ENCODE results near the gene WFDC1.

DNA sequence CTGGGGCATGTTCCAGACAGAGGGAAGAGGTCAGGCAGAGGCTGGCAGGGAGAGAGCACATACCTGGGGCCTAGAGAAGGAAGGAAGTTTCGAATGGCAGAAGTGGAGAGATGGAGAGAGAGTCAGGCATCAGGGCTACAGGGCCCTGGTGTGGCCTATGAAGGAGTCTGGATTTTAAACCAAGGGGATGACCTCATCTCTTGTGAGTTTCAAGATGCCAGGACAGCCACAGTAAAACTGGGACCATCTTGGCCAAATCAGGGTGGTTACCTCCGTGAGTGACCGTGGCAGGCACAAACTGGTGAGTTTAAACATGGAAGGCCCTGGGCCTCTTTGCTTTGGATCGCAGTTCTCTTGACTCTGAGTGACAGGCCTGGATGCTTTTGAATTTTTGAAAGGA is 66.1 kb downstream of the WFDC1 start:
- no peak for TF ChIP-seq LEF1 (IDR thresholded peaks at IDR 0.05; ENCODE audit: borderline replicate concordance)
- no peak for TF ChIP-seq FOXM1 (IDR thresholded peaks at IDR 0.05; ENCODE audit: borderline replicate concordance)
- TF ChIP-seq ELF4 (IDR thresholded peaks at IDR 0.05), result no peak
- TF ChIP-seq L3MBTL2 (conservative IDR thresholded peaks at IDR 0.05), result no peak
- no peak for TF ChIP-seq FOXK2 (IDR thresholded peaks at IDR 0.05)
- no peak for TF ChIP-seq ZNF384 (IDR thresholded peaks at IDR 0.05)
- no peak for TF ChIP-seq SUZ12 (IDR thresholded peaks at IDR 0.05)
- no peak for TF ChIP-seq BHLHE40 (IDR thresholded peaks at IDR 0.05; ENCODE audit: borderline replicate concordance)
- TF ChIP-seq PKNOX1 (IDR thresholded peaks at IDR 0.05), result no peak
- TF ChIP-seq TARDBP (IDR thresholded peaks at IDR 0.05), result no peak
- TF ChIP-seq CTBP1 (IDR thresholded peaks at IDR 0.05; ENCODE audit: borderline replicate concordance), result no peak
- TF ChIP-seq HDGF (IDR thresholded peaks at IDR 0.05; ENCODE audit: borderline replicate concordance), result no peak
